Fibroblast of lung (primary cell): Measurements from ENCODE around the gene OGFR.

Experiments
- EZH2 ChIP-seq: IDR thresholded peaks from 2 replicates; pipeline ENCODE4 v1.5.1; 2012; ENCODE audit warnings: low read length, control low read depth, mild to moderate bottlenecking; ENCODE audit errors: missing control alignments
- TF ChIP-seq, protein P1 (sequence below), 2 donors: IDR thresholded peaks in 1 of 2; conservative IDR thresholded peaks in 1 of 2; 1 replicate in 1 of 2; 2 replicates in 1 of 2; pipeline ENCODE4 v1.5.1; 2011 to 2012; ENCODE audit warnings: low read length in 2 of 2, control low read depth in 1 of 2, inconsistent platforms in 1 of 2, low read depth in 1 of 2, mild to moderate bottlenecking in 1 of 2

DNA sequence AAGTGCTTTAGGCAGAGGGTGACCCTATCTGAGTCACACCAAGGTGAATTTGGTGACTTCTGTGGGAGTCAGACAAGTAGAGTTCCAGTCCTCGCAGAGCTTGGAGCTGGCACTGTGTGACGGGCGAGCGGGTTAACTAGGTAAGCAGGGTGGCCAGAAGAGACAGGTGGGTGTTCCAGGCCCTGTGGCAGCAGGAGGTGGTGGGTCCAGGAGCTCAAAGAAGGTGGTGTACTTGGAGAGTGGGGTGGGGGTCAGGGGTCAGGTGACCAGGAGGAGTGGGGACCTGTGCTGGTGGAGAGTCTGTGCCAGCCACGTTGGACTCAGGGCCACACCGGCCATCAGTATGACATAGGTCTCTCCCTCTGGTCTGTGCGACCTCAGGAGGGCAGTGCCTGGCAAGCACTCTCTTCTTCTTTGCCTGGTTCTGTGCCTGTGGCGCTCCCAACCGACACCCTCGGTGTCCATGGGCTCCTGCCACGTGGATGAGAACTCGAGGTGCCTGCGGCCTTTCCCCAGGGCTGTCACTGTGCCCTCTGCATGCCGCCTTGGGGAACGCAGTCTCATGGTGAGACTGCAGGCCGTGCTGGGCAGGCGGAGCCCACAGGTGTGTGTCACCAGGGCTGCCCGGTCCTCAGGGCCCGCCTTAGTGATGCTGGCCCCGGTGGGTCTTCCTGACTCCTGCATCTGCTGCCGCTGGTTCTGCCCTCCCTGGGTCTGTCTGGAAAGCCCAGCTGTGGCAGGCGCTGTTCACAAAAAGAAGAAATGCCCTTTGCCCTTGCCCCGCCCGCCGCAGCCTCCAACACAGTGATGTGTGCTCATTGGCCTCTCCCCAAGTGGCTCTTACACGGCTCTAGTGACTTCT lies 6.7 kb upstream of the OGFR start:
- TF ChIP-seq, protein P1, sequence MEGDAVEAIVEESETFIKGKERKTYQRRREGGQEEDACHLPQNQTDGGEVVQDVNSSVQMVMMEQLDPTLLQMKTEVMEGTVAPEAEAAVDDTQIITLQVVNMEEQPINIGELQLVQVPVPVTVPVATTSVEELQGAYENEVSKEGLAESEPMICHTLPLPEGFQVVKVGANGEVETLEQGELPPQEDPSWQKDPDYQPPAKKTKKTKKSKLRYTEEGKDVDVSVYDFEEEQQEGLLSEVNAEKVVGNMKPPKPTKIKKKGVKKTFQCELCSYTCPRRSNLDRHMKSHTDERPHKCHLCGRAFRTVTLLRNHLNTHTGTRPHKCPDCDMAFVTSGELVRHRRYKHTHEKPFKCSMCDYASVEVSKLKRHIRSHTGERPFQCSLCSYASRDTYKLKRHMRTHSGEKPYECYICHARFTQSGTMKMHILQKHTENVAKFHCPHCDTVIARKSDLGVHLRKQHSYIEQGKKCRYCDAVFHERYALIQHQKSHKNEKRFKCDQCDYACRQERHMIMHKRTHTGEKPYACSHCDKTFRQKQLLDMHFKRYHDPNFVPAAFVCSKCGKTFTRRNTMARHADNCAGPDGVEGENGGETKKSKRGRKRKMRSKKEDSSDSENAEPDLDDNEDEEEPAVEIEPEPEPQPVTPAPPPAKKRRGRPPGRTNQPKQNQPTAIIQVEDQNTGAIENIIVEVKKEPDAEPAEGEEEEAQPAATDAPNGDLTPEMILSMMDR (conservative IDR thresholded peaks at IDR 0.05 in 1 of 2, IDR thresholded peaks at IDR 0.05 in 1 of 2; ENCODE audit: low read depth in 1 of 2, low read length in 2 of 2), result no peak
- no peak for TF ChIP-seq EZH2
